CD14-positive monocyte (primary cell): ENCODE measurements around the gene SLC35F6. TPM values are rescaled to one million over a fixed set of nuclear protein-coding genes. Genes with fewer than 3 reads are reported as not detected.

Experiments
- DNase-seq, 3 donors: peaks; one replicate each; pipeline ENCODE4 v3.0.0-alpha.2; 2011 to 2022
- H2AFZ ChIP-seq: 2 replicates; pipeline ENCODE4 v1.6.0; 2012; ENCODE audit warnings: mild to moderate bottlenecking, low read depth, low read length, inconsistent platforms; ENCODE audit not compliant: insufficient read depth, poor library complexity, severe bottlenecking
- H3K27ac ChIP-seq, 2 donors: 1 replicate in 1 of 2; 2 replicates in 1 of 2; pipeline ENCODE4 v1.5.1; 2012 to 2013; ENCODE audit warnings: low read length in 2 of 2, control low read depth in 1 of 2, inconsistent platforms in 1 of 2, low read depth in 1 of 2, mild to moderate bottlenecking in 1 of 2
- H3K27me3 ChIP-seq, 2 donors: one replicate each; pipeline versions ENCODE4 v1.6.0 to v1.6.1; 2011 to 2013; ENCODE audit warnings: low read length in 2 of 2; ENCODE audit not compliant: control insufficient read depth in 2 of 2, insufficient read depth in 2 of 2
- H3K36me3 ChIP-seq, 2 donors: replicated peaks in 1 of 2; 1 replicate in 1 of 2; 2 replicates in 1 of 2; pipeline versions ENCODE4 v1.5.1 to v1.6.1; 2012 to 2013; ENCODE audit warnings: low read length in 2 of 2, control low read depth in 1 of 2, inconsistent platforms in 1 of 2, mild to moderate bottlenecking in 1 of 2; ENCODE audit not compliant: insufficient read depth in 2 of 2, control insufficient read depth in 1 of 2
- H3K4me1 ChIP-seq, 2 donors: 1 replicate in 1 of 2; 2 replicates in 1 of 2; pipeline versions ENCODE4 v1.5.1 to v1.6.1; 2012 to 2013; ENCODE audit warnings: low read length in 2 of 2, control low read depth in 1 of 2, inconsistent platforms in 1 of 2, mild to moderate bottlenecking in 1 of 2, moderate library complexity in 1 of 2; ENCODE audit not compliant: insufficient read depth in 2 of 2, control insufficient read depth in 1 of 2
- H3K4me2 ChIP-seq: replicated peaks from 2 replicates; pipeline ENCODE3; 2012; ENCODE audit warnings: low read length, moderate library complexity, mild to moderate bottlenecking; ENCODE audit not compliant: poor library complexity, severe bottlenecking; ENCODE audit errors: extremely low read depth
- H3K4me3 ChIP-seq, 3 experiments: fragments of 200-600 bp in 1 of 3; sonication (generic) in 1 of 3; replicated peaks in 1 of 3; 1 replicate in 2 of 3; 2 replicates in 1 of 3; pipeline ENCODE4 v1.5.1; 2011 to 2013; ENCODE audit warnings: low read length in 3 of 3, mild to moderate bottlenecking in 3 of 3, control low read depth in 2 of 3, low read depth in 2 of 3, inconsistent platforms in 1 of 3, moderate library complexity in 1 of 3
- H3K79me2 ChIP-seq: 2 replicates; pipeline ENCODE4 v1.6.0; 2012; ENCODE audit warnings: mild to moderate bottlenecking, control low read depth, inconsistent platforms, low read length, moderate library complexity; ENCODE audit not compliant: insufficient read depth
- H3K9ac ChIP-seq: 2 replicates; pipeline ENCODE4 v1.6.0; 2017; ENCODE audit warnings: low read length, mild to moderate bottlenecking; ENCODE audit not compliant: insufficient read depth, poor library complexity, severe bottlenecking
- H3K9me3 ChIP-seq, 2 donors: replicated peaks in 1 of 2; 1 replicate in 1 of 2; 2 replicates in 1 of 2; pipeline versions ENCODE4 v1.5.1 to v1.6.1; 2012 to 2013; ENCODE audit warnings: low read length in 2 of 2, control low read depth in 1 of 2; ENCODE audit not compliant: control insufficient read depth in 1 of 2, insufficient read depth in 1 of 2
- H4K20me1 ChIP-seq: 2 replicates; pipeline ENCODE4 v1.6.0; 2012; ENCODE audit warnings: mild to moderate bottlenecking, low read length, control low read depth, moderate library complexity; ENCODE audit not compliant: insufficient read depth
- H3K27ac Mint-ChIP-seq, 7 donors: one replicate each; pipeline ENCODE4 v1.8.0; 2020; ENCODE audit warnings: mild to moderate bottlenecking in 7 of 7, mixed read lengths in 7 of 7, moderate library complexity in 6 of 7, inconsistent platforms in 2 of 7
- H3K27me3 Mint-ChIP-seq, 3 donors: one replicate each; pipeline ENCODE4 v1.8.0; 2021 to 2022; ENCODE audit warnings: low read depth in 3 of 3, mild to moderate bottlenecking in 3 of 3, mixed read lengths in 3 of 3, moderate library complexity in 3 of 3, inconsistent platforms in 1 of 3
- H3K36me3 Mint-ChIP-seq, 2 donors: one replicate each; pipeline ENCODE4 v1.8.0; 2020; ENCODE audit warnings: mixed read lengths in 2 of 2, inconsistent platforms in 1 of 2, mild to moderate bottlenecking in 1 of 2
- H3K4me1 Mint-ChIP-seq: one replicate; pipeline ENCODE4 v1.8.0; 2020; ENCODE audit warnings: mild to moderate bottlenecking, mixed read lengths
- H3K4me3 Mint-ChIP-seq, 2 donors: one replicate each; pipeline ENCODE4 v1.8.0; 2020; ENCODE audit warnings: mild to moderate bottlenecking in 2 of 2, mixed read lengths in 2 of 2, moderate library complexity in 1 of 2
- H3K9me3 Mint-ChIP-seq, 7 donors: one replicate each; pipeline ENCODE4 v1.8.0; 2020 to 2022; ENCODE audit warnings: mixed read lengths in 7 of 7, mild to moderate bottlenecking in 6 of 7, moderate library complexity in 6 of 7, inconsistent platforms in 2 of 7
- CTCF ChIP-seq: fragments of 200-600 bp; IDR thresholded peaks from one replicate; pipeline ENCODE4 v1.8.0; 2022; ENCODE audit warnings: antibody characterized with exemption, mild to moderate bottlenecking
- WGBS: methylation state at CpG from one replicate; pipeline ENCODE4 v1.1.5; 2013; ENCODE audit warnings: missing lambda C conversion rate; ENCODE audit not compliant: insufficient coverage; 5-methylcytosine and 5-hydroxymethylcytosine counted together
- intact Hi-C, 2 donors: fragments of 100-400 bp; cut with micrococcal nuclease; formaldehyde crosslinking; loops; one replicate each; pipeline versions ENCODE4 v1.15.0 to v1.15.1; 2023
- polyA plus RNA-seq, 3 donors: library from polyadenylated mRNA; depleted of rRNA in 1 of 3; unstranded in 2 of 3; stranded (reverse) in 1 of 3; fragments of 300-500 nt in 2 of 3; fragments of >200 nt in 1 of 3; fragmentation: Illumina TruSeq in 2 of 3; gene quantifications; 1 replicate in 2 of 3; 2 replicates in 1 of 3; pipeline ENCODE4 v1.2.3, GENCODE V29; 2012 to 2021

SLC35F6 gene
- polyA plus RNA-seq, 3 donors = 11.3 to 22.2 (median 15.1) TPM

- Histone ChIP-seq H3K9ac (no peak overlapping the region), H3K36me3 (no peaks in the 10 kb centered on the region), H3K27ac (no peak overlapping the region), H2AFZ (no peak overlapping the region), H4K20me1 (no peaks in the 10 kb centered on the region), H3K27me3 (no peaks in the 10 kb centered on the region), H3K79me2 (no peaks in the 10 kb centered on the region), H3K4me1 (no peaks in the 10 kb centered on the region), H3K9me3 (no peaks in the 10 kb centered on the region), H3K4me2 (no peak overlapping the region), H3K4me3 (no peak overlapping the region)
- no peak for TF ChIP-seq CTCF
- intact Hi-C loops = loop anchor here in 1 of 2 donors (2.0 kb wide), 1 partner anchor 139 kb away; no protein-coding TSS in a partner anchor
- peaks cover 3 to 11% (median 8%) of the 10 kb centered on the region in 3 donors for H3K27me3 Mint-ChIP-seq
- H3K27ac Mint-ChIP-seq = no peak overlapping the region
- no peaks in the 10 kb centered on the region for H3K36me3 Mint-ChIP-seq
- WGBS = 78% methylated on average over 1 of the region's 3 CpGs
- no peak overlapping the region for H3K4me3 Mint-ChIP-seq
- H3K9me3 Mint-ChIP-seq = peaks cover 0 to 4% (median 0%) of the 10 kb centered on the region in 7 donors
- no peak for DNase-seq
- H3K4me1 Mint-ChIP-seq = no peaks in the 10 kb centered on the region
These were observed 20.2 kb upstream of the SLC35F6 start for GRCh38 chr2:26743852-26744251.

GRCh38 chr2:26744953-26745352, 19.1 kb upstream of the SLC35F6 start:
- TF ChIP-seq CTCF = no peak
- no peaks in the 10 kb centered on the region for H3K36me3 ChIP-seq
- Mint-ChIP-seq H3K9me3 (no peaks in the 10 kb centered on the region), H3K4me1 (peaks cover under 1% of the 10 kb centered on the region), H3K27ac (no peak overlapping the region), H3K4me3 (no peak overlapping the region), H3K27me3 (peaks cover 3 to 10% (median 7%) of the 10 kb centered on the region in 3 donors), H3K36me3 (no peaks in the 10 kb centered on the region)
- no peaks in the 10 kb centered on the region for H4K20me1 ChIP-seq
- H3K9ac ChIP-seq = no peak overlapping the region
- WGBS = 94% methylated on average over 3 of the region's 3 CpGs
- no peaks in the 10 kb centered on the region for H3K79me2 ChIP-seq
- H3K27me3 ChIP-seq = no peaks in the 10 kb centered on the region
- no peaks in the 10 kb centered on the region for H3K9me3 ChIP-seq
- H3K4me1 ChIP-seq = no peaks in the 10 kb centered on the region
- DNase-seq = no peak
- no peak overlapping the region for H3K27ac ChIP-seq
- intact Hi-C loops = loop anchor here (1.0 to 2.0 kb wide), 2 partner anchors 140 kb away; no protein-coding TSS in a partner anchor
- no peak overlapping the region for H3K4me2 ChIP-seq
- H3K4me3 ChIP-seq = no peak overlapping the region
- H2AFZ ChIP-seq = no peak overlapping the region
